Measurements from ENCODE around the gene CARMIL1. TPM values are rescaled to one million over a fixed set of nuclear protein-coding genes. Genes with fewer than 3 reads are reported as not detected.

Gene CARMIL1
- total RNA-seq, 1 experiment from 2014 or later, result 23.6 TPM

DNA sequence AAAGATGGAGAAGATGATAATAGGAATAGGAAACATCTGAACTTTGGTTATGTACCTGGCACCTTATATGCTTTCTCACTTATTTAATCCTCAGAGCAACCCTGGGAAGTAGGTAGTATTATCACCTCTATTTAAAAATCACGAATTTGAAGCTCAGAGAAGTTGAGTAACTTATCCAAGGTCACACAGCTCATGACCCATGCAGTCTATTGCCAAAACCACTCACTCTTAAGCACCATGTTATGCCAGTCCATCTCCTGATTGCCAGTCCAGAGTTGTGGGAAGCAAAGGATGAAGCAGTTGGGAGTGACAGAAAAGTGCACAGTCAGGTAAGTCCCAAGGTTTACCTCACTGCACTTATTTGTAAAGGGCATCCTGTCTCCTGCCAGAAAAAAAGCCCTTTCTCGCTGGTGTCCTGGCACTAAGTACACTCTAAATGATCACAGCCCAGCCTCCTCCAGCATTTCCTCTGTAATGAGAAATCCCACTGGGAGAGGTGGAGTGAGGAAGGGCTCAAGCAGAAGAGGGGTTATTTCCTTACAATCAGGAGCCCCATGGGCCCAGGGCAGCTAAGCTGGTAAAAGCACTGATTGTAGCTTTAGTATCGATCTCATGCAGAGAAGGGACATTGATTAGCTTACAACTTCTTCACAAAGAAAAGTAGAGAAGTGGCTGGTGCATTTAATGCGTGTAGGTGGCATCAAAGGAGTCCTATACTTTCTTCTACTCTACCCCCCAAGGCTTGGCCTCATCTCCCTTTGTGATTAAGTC, 351.5 kb downstream of the CARMIL1 start:
- Histone ChIP-seq H4K20me1 (ENCODE audit: control insufficient read depth, insufficient read depth, insufficient read length) (no peaks in the 10 kb centered on the region), H3K56ac (ENCODE audit: insufficient read length, low read depth, low read length) (no peak overlapping the region), H2BK5ac (ENCODE audit: insufficient read length, low read length) (no peak overlapping the region), H3K18ac (ENCODE audit: insufficient read length, low read depth, low read length) (no peak overlapping the region), H2BK20ac (ENCODE audit: low read depth, low read length, poor library complexity, severe bottlenecking) (no peak overlapping the region), H3K4ac (ENCODE audit: low read depth, low read length) (no peak overlapping the region), H2AK5ac (ENCODE audit: insufficient read length, low read length) (no peak overlapping the region), H4K5ac (ENCODE audit: insufficient read length, low read depth, low read length) (no peak overlapping the region), H2AFZ (ENCODE audit: low read length) (no peak overlapping the region), H3K27ac (ENCODE audit: insufficient read length, low read depth, low read length) (no peak overlapping the region), H4K91ac (ENCODE audit: insufficient read length, low read depth, low read length) (no peak overlapping the region), H3K14ac (ENCODE audit: insufficient read depth, low read length) (no peak overlapping the region), H2BK120ac (ENCODE audit: low read depth, low read length, poor library complexity, severe bottlenecking) (no peak overlapping the region), H2BK15ac (ENCODE audit: low read depth, low read length) (no peak overlapping the region), H3T11ph (ENCODE audit: low read length) (no peak overlapping the region), H3K23ac (ENCODE audit: insufficient read length, low read depth, low read length) (no peak overlapping the region), H3K79me1 (ENCODE audit: insufficient read depth, low read depth, low read length, poor library complexity, severe bottlenecking) (no peaks in the 10 kb centered on the region), H3K23me2 (ENCODE audit: insufficient read length, low read depth, low read length, poor library complexity, severe bottlenecking) (no peaks in the 10 kb centered on the region), H3K27me3 (ENCODE audit: insufficient read depth, low read length) (no peaks in the 10 kb centered on the region; the same call in 1 of the 2 replicates), H3K4me1 (ENCODE audit: insufficient read depth, low read length) (peaks cover 3% of the 10 kb centered on the region; the same call in 1 of the 2 replicates), H3K9me3 (ENCODE audit: control insufficient read depth, low read depth, low read length) (no peaks in the 10 kb centered on the region), H2BK12ac (ENCODE audit: insufficient read length, low read depth, low read length) (no peak overlapping the region), H3K9ac (ENCODE audit: extremely low read depth, insufficient read length, low read length) (no peak overlapping the region), H3K4me2 (ENCODE audit: insufficient read depth, insufficient read length, low read length) (no peak overlapping the region), H4K8ac (replicated peaks; ENCODE audit: insufficient read length, low read depth, low read length) (no peak overlapping the region), H3K79me2 (ENCODE audit: insufficient read depth, low read length) (no peaks in the 10 kb centered on the region)
- no peak for DNase-seq
- Mint-ChIP-seq H3K27ac (no peak overlapping the region), H3K4me1 (peaks cover 36 to 45% of the 10 kb centered on the region in 2 experiments), H3K36me3 (ENCODE audit: insufficient read depth in 1 of 3, low read depth in 3 of 3) (no peaks in the 10 kb centered on the region), H3K9me3 (no peaks in the 10 kb centered on the region; a peak in 1 of 5 replicates), H3K27me3 (ENCODE audit: low read depth) (peaks cover 13% of the 10 kb centered on the region), H3K4me3 (no peak overlapping the region)
- TF ChIP-seq, protein P1, sequence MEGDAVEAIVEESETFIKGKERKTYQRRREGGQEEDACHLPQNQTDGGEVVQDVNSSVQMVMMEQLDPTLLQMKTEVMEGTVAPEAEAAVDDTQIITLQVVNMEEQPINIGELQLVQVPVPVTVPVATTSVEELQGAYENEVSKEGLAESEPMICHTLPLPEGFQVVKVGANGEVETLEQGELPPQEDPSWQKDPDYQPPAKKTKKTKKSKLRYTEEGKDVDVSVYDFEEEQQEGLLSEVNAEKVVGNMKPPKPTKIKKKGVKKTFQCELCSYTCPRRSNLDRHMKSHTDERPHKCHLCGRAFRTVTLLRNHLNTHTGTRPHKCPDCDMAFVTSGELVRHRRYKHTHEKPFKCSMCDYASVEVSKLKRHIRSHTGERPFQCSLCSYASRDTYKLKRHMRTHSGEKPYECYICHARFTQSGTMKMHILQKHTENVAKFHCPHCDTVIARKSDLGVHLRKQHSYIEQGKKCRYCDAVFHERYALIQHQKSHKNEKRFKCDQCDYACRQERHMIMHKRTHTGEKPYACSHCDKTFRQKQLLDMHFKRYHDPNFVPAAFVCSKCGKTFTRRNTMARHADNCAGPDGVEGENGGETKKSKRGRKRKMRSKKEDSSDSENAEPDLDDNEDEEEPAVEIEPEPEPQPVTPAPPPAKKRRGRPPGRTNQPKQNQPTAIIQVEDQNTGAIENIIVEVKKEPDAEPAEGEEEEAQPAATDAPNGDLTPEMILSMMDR (conservative IDR thresholded peaks at IDR 0.05), result no peak
- no CpG with 5 or more reads among the region's 4 CpGs for WGBS (ENCODE audit: extremely low coverage, insufficient read length, low lambda C conversion rate)

Data from H9 (cell line).